KOPT-K1 (cell line): ENCODE measurements around the gene VPS13D.
A peak's percentile ranks its signal among the peaks of the same experiment; 100 is the strongest.

Source experiments
- H3K27ac ChIP-seq: fragments of 200-600 bp; sonication (generic); 2 replicates; pipeline ENCODE4 v1.5.1; 2016; ENCODE audit warnings: antibody characterized with exemption, mild to moderate bottlenecking, low read depth, low read length; ENCODE audit not compliant: poor library complexity, severe bottlenecking
- H3K36me3 ChIP-seq: fragments of 200-600 bp; sonication (generic); 2 replicates; pipeline ENCODE4 v1.5.1; 2017; ENCODE audit warnings: antibody characterized with exemption, mild to moderate bottlenecking, low read length, moderate library complexity; ENCODE audit not compliant: insufficient read depth
- H3K9me3 ChIP-seq: fragments of 200-600 bp; sonication (generic); 2 replicates; pipeline ENCODE4 v1.5.1; 2017; ENCODE audit warnings: antibody characterized with exemption, low read length, mild to moderate bottlenecking; ENCODE audit not compliant: insufficient read depth, poor library complexity, severe bottlenecking

VPS13D gene

GRCh38 chr1:12430525-12430924 lies 200.7 kb downstream of the VPS13D start:
- Histone ChIP-seq H3K36me3 (peaks cover 13% of the 10 kb centered on the region; the same call in 1 of the 2 replicates), H3K27ac (no peak overlapping the region), H3K9me3 (no peaks in the 10 kb centered on the region)

GRCh38 chr1:12432897-12433296 lies 203.1 kb downstream of the VPS13D start:
- Histone ChIP-seq H3K36me3 (peaks cover 10% of the 10 kb centered on the region; the same call in 1 of the 2 replicates), H3K9me3 (peaks cover 3% of the 10 kb centered on the region), H3K27ac (no peak overlapping the region)

GRCh38 chr1:12433323-12434053 lies 203.7 kb downstream of the VPS13D start:
- peak overlapping the region; percentile 46 for H3K27ac ChIP-seq
- H3K36me3 ChIP-seq: peaks cover 6% of the 10 kb centered on the region; the same call in 1 of the 2 replicates
- H3K9me3 ChIP-seq: peaks cover 8% of the 10 kb centered on the region

GRCh38 chr1:12434174-12434573 lies 204.3 kb downstream of the VPS13D start:
- peaks cover 6% of the 10 kb centered on the region; the same call in 1 of the 2 replicates for H3K36me3 ChIP-seq
- peaks cover 8% of the 10 kb centered on the region for H3K9me3 ChIP-seq
- peak overlapping the region; percentile 46 for H3K27ac ChIP-seq

- Histone ChIP-seq H3K27ac (peak overlapping the region; percentile 46), H3K36me3 (peaks cover 6% of the 10 kb centered on the region; the same call in 1 of the 2 replicates), H3K9me3 (peaks cover 8% of the 10 kb centered on the region)
Observed at GRCh38 chr1:12434686-12435085, 204.9 kb downstream of the VPS13D start.

- peaks cover 8% of the 10 kb centered on the region for H3K9me3 ChIP-seq
- no peaks in the 10 kb centered on the region; the same call in 1 of the 2 replicates for H3K36me3 ChIP-seq
- H3K27ac ChIP-seq: peak overlapping the region; percentile 46
Observed at GRCh38 chr1:12435639-12436344, 206.0 kb downstream of the VPS13D start.

- peaks cover 8% of the 10 kb centered on the region for H3K9me3 ChIP-seq
- no peaks in the 10 kb centered on the region; the same call in 1 of the 2 replicates for H3K36me3 ChIP-seq
- H3K27ac ChIP-seq: peak overlapping the region; percentile 46
Observed at GRCh38 chr1:12436345-12436658, 206.5 kb downstream of the VPS13D start.

GRCh38 chr1:12436817-12437599 lies 207.2 kb downstream of the VPS13D start:
- Histone ChIP-seq H3K36me3 (no peaks in the 10 kb centered on the region; the same call in 1 of the 2 replicates), H3K9me3 (peaks cover 8% of the 10 kb centered on the region), H3K27ac (no peak overlapping the region)

- Histone ChIP-seq H3K36me3 (no peaks in the 10 kb centered on the region; the same call in 1 of the 2 replicates), H3K9me3 (peaks cover 8% of the 10 kb centered on the region), H3K27ac (no peak overlapping the region)
Observed at GRCh38 chr1:12437629-12438028, 207.8 kb downstream of the VPS13D start.

GRCh38 chr1:12438349-12438924 lies 208.6 kb downstream of the VPS13D start:
- Histone ChIP-seq H3K27ac (peak overlapping the region; percentile 49), H3K36me3 (no peaks in the 10 kb centered on the region; the same call in 1 of the 2 replicates), H3K9me3 (peaks cover 8% of the 10 kb centered on the region)

GRCh38 chr1:12439073-12439472 lies 209.2 kb downstream of the VPS13D start:
- Histone ChIP-seq H3K36me3 (no peaks in the 10 kb centered on the region; the same call in 1 of the 2 replicates), H3K27ac (peak overlapping the region; percentile 49), H3K9me3 (peaks cover 8% of the 10 kb centered on the region)

GRCh38 chr1:12441414-12442105 lies 211.7 kb downstream of the VPS13D start:
- no peaks in the 10 kb centered on the region; the same call in 1 of the 2 replicates for H3K36me3 ChIP-seq
- peaks cover 8% of the 10 kb centered on the region for H3K9me3 ChIP-seq
- no peak overlapping the region for H3K27ac ChIP-seq

GRCh38 chr1:12442217-12442616 lies 212.4 kb downstream of the VPS13D start:
- Histone ChIP-seq H3K36me3 (no peaks in the 10 kb centered on the region; the same call in 1 of the 2 replicates), H3K27ac (no peak overlapping the region), H3K9me3 (peaks cover 8% of the 10 kb centered on the region)

- Histone ChIP-seq H3K36me3 (no peaks in the 10 kb centered on the region; the same call in 1 of the 2 replicates), H3K27ac (no peak overlapping the region)
Observed at GRCh38 chr1:12443151-12443550, 213.3 kb downstream of the VPS13D start.

More at GRCh38 chr1:12443151-12443550, 213.3 kb downstream of the VPS13D start:
- peaks cover 2% of the 10 kb centered on the region for H3K9me3 ChIP-seq
